SK-N-SH (cell line): ENCODE measurements around the gene KRTAP10-1.

Source experiments
- CHD2 ChIP-seq: fragments of 150-350 bp; IDR thresholded peaks from 2 replicates; pipeline ENCODE4 v1.6.1; 2018; ENCODE audit warnings: low read length; ENCODE audit not compliant: partially characterized antibody
- EP300 ChIP-seq, 2 experiments: IDR thresholded peaks; 2 replicates each; pipeline versions ENCODE4 v1.4.0 to v1.6.1; 2012; ENCODE audit warnings: borderline replicate concordance in 1 of 2, low read depth in 1 of 2, low read length in 1 of 2
- POLR2AphosphoS5 ChIP-seq: IDR thresholded peaks from 2 replicates; pipeline ENCODE4 v1.6.1; 2012; ENCODE audit warnings: low read depth, low read length
- RAD21 ChIP-seq: IDR thresholded peaks from 2 replicates; pipeline ENCODE4 v1.6.1; 2012; ENCODE audit warnings: mild to moderate bottlenecking, low read length
- SIN3A ChIP-seq: IDR thresholded peaks from 2 replicates; pipeline ENCODE4 v1.6.1; 2012; ENCODE audit warnings: low read depth, mild to moderate bottlenecking, low read length, moderate library complexity, borderline replicate concordance
- TAF1 ChIP-seq: IDR thresholded peaks from 2 replicates; pipeline ENCODE4 v1.6.1; 2012; ENCODE audit warnings: low read depth, mild to moderate bottlenecking, low read length, moderate library complexity, borderline replicate concordance
- TF ChIP-seq, protein P1 (sequence below): fragments of 200-600 bp; sonication (generic); IDR thresholded peaks from 2 replicates; pipeline ENCODE4 v1.6.1; 2017; ENCODE audit warnings: antibody characterized with exemption, mild to moderate bottlenecking, moderate library complexity
- TF ChIP-seq, protein P2 (sequence below): IDR thresholded peaks from 2 replicates; pipeline ENCODE4 v1.4.0; 2012; ENCODE audit warnings: low read depth
- TF ChIP-seq, protein P3 (sequence below): IDR thresholded peaks from 2 replicates; pipeline ENCODE4 v1.6.1; 2012; ENCODE audit warnings: mild to moderate bottlenecking, low read depth, low read length, moderate library complexity
- TF ChIP-seq, protein P4 (sequence below): fragments of 150-350 bp; IDR thresholded peaks from 2 replicates; pipeline ENCODE4 v1.6.1; 2017; ENCODE audit warnings: antibody characterized with exemption, low read length, low read depth, borderline replicate concordance

DNA sequence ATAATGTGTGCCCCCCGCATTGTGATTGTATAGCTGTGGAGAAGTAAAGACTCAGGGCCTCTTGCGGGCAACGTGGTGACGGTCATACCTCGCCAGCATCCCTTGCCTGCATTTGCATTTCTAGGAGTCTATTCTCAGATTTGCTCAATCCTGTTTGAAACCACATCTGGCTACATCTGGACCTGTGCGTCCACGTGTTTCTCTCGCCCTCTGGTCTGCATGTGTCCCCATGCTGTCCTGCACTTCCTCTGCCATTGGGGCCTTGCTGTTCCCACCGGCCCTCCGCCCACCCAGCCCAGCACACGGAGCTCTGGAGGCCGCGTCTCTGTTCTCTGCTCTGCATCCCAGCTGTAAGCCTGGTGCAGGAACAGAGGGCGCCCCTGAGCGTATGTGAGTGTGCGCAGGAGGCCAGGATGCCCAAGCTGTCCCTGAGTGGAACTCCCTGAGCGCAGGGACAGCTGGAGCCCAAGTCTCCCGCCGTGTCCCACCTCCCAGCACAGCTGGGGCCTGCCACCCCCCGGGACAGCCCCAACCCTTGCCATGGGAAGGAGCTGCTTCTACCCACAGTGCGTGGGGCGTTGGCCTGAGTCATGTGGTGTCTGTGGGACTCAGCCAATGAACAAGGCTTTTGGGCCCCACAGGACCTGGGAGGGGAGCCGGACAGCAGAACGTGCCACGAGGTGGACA, 9.7 kb upstream of the KRTAP10-1 start:
- TF ChIP-seq POLR2AphosphoS5 (no peak), CHD2 (no peak), RAD21 (no peak), EP300 (IDR thresholded peaks at IDR 0.05; ENCODE audit: borderline replicate concordance in 1 of 2, low read depth in 1 of 2, low read length in 1 of 2) (no peak), TAF1 (no peak), SIN3A (no peak)
- TF ChIP-seq, protein P1, sequence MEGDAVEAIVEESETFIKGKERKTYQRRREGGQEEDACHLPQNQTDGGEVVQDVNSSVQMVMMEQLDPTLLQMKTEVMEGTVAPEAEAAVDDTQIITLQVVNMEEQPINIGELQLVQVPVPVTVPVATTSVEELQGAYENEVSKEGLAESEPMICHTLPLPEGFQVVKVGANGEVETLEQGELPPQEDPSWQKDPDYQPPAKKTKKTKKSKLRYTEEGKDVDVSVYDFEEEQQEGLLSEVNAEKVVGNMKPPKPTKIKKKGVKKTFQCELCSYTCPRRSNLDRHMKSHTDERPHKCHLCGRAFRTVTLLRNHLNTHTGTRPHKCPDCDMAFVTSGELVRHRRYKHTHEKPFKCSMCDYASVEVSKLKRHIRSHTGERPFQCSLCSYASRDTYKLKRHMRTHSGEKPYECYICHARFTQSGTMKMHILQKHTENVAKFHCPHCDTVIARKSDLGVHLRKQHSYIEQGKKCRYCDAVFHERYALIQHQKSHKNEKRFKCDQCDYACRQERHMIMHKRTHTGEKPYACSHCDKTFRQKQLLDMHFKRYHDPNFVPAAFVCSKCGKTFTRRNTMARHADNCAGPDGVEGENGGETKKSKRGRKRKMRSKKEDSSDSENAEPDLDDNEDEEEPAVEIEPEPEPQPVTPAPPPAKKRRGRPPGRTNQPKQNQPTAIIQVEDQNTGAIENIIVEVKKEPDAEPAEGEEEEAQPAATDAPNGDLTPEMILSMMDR = no peak
- TF ChIP-seq, protein P2, sequence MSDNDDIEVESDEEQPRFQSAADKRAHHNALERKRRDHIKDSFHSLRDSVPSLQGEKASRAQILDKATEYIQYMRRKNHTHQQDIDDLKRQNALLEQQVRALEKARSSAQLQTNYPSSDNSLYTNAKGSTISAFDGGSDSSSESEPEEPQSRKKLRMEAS = no peak
- TF ChIP-seq, protein P3, sequence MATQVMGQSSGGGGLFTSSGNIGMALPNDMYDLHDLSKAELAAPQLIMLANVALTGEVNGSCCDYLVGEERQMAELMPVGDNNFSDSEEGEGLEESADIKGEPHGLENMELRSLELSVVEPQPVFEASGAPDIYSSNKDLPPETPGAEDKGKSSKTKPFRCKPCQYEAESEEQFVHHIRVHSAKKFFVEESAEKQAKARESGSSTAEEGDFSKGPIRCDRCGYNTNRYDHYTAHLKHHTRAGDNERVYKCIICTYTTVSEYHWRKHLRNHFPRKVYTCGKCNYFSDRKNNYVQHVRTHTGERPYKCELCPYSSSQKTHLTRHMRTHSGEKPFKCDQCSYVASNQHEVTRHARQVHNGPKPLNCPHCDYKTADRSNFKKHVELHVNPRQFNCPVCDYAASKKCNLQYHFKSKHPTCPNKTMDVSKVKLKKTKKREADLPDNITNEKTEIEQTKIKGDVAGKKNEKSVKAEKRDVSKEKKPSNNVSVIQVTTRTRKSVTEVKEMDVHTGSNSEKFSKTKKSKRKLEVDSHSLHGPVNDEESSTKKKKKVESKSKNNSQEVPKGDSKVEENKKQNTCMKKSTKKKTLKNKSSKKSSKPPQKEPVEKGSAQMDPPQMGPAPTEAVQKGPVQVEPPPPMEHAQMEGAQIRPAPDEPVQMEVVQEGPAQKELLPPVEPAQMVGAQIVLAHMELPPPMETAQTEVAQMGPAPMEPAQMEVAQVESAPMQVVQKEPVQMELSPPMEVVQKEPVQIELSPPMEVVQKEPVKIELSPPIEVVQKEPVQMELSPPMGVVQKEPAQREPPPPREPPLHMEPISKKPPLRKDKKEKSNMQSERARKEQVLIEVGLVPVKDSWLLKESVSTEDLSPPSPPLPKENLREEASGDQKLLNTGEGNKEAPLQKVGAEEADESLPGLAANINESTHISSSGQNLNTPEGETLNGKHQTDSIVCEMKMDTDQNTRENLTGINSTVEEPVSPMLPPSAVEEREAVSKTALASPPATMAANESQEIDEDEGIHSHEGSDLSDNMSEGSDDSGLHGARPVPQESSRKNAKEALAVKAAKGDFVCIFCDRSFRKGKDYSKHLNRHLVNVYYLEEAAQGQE = no peak
- TF ChIP-seq, protein P4, sequence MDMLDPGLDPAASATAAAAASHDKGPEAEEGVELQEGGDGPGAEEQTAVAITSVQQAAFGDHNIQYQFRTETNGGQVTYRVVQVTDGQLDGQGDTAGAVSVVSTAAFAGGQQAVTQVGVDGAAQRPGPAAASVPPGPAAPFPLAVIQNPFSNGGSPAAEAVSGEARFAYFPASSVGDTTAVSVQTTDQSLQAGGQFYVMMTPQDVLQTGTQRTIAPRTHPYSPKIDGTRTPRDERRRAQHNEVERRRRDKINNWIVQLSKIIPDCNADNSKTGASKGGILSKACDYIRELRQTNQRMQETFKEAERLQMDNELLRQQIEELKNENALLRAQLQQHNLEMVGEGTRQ = no peak
